Stimulated activated CD4-positive, alpha-beta T cell treated with anti-CD3 and anti-CD28 coated beads, Interleukin-2, amount 100 ng/mL, for 48 hours (primary cell): ENCODE measurements around the gene FSTL4.
A peak's percentile ranks its signal among the peaks of the same experiment; 100 is the strongest.

Experiments
- DNase-seq, 2 donors: peaks; one replicate each; pipeline ENCODE4 v3.0.0-alpha.2; 2020

Gene FSTL4

DNA sequence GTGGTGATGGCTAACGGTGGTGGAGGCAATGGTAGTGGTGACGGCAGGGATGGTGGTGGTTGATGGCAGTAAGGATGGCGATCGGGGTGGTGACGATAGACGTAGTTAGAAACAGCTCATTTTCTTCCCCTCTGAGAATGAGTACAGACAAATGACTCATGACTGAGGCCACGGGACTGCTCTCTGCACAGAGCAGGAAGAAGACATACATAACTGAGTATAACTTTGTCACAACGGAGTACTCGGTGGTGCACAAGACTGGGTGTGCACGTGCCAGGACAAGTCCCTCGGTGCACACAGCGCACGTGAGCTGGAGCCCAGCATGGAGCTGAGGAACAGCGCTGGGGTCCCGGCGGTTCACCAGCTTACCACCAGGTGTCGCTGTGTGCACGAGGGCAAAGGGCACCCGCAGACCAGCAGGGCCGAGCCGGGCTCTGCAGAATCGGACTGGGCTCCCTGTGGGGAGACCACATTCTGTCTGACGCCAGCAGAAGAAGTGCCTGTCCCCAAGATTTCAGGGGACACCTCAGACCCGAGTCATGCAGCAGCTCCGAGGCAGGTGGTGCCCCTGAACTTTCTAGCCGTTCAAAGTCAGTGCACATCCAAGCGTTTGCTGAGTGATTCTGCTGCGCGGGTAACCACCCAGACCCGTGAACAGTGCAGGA lies 188.6 kb downstream of the FSTL4 start:
- DNase-seq: peak; percentile 72 to 78

DNA sequence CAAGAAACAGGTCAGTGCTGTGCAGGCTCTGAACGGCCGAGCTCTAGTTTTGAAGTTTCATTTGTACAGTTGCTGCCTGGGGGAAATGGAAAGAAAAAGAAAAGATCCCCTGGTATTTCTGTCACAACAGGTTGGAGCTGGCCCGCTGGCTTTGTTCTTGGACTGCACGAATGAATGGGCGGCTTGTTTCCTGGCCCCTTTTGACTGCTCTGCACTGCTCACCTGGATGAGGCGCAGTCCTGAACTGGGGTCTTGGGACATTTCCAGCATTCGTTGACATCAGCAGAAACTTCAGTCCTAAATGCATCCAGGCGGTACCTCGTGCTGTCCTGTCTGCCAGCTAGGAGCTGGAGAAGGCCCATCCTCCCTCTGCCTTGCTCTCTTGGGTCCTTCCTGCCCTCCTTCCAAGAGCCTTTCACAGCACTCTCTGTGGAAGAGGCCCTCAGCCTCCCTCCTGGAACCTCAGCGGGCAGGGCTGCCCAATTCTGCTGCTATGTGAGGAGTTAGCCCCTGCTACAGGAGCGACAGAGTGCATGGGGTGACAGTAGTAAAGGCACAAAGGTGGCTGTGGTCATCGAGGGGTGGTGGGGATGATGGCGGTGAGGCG lies 189.2 kb downstream of the FSTL4 start:
- DNase-seq: no peak

DNA sequence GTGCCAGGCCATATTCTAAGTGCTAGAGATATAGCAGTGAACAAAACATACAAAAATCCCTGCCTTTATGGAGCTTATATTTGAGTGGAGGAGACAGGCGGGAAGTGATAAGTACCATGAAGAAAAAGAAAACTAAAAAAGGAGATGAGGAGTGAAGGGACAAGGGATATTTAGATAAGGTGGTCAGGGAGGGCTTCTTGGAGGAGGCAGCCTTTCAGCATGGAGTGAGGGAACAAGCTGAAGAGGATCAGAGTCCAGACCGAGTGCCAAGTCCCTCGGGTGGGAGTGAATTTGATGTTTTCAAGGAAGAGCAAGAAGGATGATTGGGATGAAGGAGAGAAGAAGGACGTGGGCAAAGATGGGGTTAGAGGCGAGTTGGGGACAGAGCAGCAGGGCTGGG lies 190.5 kb downstream of the FSTL4 start:
- DNase-seq: no peak

DNA sequence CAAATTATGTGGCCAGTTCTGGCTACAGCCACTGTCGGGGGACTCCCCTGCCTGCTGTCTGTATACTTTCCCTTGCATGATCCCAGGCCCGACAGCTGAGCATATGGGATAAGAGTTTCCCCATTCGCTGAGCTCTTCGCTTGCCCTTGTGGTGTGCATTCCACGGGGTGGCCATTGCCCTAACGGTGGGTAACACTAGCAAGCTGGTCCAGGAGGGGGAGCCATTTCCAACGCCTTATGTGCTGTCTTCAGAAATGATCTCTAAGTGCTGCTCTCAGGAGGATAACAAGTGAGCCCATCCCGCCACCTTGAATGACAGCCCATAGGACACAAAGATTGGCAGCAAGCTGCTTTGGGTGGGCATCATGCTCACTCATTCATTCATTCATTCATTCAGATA lies 190.9 kb downstream of the FSTL4 start:
- peak in 1 of 2 donors; percentile 15 for DNase-seq

DNA sequence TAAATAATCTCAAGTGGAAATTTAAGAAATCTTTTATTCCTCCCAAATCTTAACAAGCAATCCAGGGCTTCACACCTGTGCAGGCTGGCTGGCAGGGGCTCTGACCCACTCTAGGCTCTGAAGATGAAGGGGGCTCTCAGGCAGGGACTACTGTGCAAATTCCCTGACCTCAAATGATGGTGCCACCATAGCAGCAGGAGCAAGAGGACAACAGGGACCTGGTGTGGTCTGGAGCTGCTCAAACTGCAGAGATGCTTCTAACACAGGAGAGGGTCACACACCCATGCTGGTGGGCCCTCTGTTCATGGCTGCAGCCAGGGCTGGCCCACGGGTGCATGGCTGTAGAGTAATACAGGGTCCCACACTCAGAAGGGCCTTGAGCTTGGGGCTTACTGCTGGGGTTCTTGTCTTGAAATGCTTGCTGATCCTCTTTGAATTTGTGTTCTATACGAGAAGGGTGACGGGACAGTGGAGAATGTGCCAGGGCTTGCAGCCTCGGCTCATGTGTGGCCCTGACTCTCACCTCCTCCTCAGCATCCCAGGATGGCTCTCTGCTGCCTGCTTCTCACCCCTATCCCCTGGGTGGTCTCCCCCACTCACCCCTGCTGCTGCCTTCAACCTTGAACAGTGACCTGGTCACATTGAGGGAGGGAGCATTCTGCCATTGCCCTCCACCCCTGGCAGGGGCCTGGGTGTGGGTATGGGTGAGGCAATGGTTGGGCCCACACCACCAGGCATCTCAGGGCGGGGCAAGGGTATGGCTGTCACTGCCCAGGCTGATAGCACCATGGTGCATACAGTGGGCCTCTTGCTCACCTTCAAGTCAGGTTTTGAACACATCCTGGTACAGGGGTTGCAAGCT lies 191.7 kb downstream of the FSTL4 start:
- no peak for DNase-seq

DNA sequence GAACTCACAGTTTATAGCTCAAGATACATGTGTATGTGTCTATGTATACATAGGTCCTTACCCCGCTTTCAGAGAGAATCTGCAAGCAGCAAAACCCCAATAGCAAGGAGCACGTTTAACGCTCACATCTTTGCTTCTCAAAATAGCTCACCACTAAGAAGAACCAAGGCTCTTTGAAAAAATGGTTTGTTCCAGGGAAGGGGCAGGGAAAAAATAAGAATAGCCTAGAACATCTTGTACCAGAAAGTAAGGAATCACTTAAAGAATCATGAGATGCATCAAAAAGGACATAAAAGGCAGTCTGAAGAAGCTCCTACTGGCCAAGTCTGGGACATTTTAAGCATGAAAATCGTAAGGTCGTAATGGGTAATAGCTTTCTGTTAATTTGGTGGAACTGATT lies 196.4 kb downstream of the FSTL4 start:
- no peak for DNase-seq

DNA sequence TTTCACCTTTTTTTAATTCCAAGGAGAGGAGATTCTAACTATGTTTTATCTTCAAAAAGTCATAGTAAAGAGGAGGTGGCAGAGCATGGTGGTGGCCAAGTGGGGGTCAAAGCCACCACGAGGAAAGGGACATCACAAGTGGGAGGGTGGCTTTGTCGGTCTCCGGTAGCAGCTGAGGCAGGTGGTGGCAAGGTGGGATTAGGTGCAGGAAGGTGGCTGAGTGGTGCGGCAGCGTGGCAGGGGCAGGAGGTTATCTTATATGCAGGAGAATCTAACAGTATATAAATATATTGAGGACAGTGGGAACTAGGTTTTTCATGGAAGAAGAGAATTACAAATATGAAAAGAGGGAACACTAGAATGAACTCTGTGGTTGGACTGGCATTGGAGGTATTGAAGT lies 196.8 kb downstream of the FSTL4 start:
- no peak for DNase-seq

DNA sequence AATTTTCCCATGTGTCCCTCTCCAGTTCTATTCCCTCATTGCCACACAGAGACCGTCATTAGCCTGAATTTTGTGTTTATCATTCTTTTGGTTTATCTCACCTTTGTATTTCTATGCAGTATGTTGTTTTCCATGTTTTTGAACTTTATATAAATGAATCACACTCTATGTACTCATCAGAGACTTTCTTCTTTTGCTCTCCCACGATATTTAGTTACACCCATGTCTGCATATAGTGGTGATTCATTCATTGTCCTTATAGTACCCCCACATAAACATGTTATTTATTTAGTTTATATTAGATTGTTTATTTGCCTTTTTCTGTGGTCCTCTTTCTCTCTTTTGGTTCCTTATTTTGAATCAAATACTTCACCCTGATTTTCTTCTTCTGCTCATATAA lies 199.7 kb downstream of the FSTL4 start:
- DNase-seq: no peak

DNA sequence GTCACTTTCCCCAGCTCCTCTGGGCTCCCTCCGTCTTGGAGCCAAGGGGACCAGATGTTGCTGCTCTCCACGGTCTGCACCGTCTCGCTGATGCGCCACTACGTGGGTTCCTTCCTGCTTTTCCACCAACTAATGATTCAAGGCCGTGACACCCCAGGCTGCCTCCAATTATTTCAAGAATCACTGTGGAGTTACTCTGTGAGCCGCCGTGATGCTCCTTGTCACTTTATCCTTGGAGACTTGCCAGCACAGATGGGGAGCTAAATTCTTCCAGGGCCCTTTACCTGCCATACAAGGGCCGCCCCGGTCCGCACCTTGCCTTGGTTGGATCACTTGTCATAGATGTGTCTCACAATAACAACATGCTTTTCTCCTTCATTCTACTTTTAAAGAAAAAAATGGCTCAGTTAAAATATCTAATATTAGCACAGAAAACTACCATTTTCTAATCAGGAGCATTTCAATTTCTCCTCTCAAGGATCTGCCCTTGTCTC lies 202.0 kb downstream of the FSTL4 start:
- no peak for DNase-seq

DNA sequence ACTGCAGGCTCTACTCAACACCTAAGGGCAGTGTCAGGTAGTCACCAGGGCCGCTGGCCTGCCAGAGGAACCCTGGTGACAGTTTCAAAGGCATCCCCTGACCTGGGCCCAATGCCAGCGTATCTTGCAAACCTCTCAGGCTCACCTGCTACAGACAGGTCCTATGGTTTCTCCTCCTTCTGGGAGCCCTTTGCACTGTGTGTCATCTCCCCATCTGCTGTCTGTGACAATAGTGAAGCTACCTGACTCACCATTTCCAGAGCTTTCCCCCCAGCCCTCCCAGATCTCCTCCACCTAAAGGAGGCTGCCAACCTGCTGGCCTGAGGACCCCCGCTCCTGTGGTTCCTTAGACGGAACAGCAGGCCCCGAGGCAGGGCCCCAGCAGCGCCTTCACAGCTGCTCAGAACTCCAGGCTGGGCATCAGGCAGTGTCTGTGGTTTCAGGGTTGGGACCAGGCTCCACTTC lies 203.1 kb downstream of the FSTL4 start:
- no peak for DNase-seq

DNA sequence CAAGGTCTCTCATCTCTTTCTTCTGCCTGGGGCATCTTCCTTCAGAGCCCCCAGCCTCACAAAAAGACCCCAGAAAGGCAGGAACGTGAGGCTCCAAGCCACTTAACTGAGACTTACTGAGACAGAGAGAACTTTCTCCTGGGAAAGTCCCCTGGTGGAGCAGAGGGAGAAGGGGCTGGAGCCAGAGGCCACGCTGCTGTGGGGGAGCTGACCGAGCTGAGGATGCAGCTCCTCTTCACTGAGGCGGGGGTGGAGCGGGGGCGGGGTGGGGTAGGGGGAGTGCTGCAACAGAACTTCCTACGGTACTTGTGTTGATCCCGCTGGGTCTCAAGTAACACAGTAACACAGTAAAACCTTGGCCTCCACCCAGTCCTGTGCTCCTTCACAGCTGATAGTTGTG lies 204.0 kb downstream of the FSTL4 start:
- no peak for DNase-seq

DNA sequence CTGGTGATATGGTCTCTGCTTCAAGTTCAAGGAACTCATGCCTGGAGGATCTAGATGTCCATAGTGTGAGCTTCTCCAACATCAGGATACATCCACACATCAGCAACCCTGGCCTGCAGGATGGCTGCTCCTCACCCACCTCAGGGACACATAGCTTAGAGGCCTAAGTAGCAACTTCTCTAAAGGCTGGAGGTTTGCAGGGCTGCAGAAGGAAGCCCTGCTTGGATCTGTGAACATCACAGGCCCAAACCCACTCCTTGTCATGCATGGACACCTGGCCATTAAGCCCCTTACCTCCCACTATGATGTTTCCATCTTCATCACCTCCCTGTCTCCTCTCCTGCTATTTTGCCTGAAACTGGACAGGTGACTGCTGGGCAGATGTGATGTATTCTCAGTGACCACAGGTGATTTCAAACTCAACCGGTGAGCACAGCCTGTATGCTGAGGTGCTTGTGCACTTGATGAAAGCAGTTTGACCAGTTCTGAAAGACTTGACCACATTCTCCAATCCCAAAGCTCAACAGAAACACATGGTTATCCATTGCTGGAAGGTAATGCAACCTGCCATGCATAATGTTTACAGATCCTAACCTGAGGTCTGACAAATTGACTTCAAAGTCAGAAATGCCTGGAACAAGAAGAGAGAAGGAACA lies 205.2 kb downstream of the FSTL4 start:
- no peak for DNase-seq

DNA sequence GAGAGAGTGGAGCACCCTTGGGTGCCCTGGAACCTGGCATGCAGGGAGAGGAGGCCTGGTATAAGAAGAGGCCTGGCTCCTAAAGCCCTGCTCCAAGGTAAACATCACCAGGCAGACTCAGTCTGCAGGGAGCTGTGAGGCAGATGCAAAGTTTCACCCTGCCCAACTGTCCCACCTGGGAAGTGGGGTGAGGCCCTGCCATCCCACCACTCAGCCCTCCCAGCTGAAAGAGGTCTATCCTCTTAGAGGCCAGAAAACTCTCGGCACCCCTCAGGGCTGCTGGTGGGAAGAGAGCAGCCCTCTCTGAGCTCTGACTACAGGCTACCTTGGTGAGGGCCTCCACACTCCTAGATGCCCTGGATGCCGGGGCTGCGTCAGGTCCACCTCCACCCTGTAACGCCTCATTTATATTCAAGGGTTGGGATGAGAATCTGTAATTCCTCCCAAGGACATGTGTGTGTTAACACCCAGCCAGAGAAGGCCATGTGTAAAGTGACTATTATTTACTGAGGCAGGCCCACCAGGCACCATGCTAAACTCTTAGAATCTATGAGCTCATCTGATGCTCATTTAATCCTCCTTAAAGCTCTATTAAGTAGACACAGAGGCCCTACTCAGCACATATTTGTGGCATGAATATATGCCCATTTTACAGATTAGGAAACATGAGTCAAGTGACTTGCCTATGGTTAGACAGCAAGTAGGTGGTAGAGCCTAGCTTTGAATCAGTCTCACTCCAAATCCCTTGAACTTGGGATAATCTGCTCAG lies 205.9 kb downstream of the FSTL4 start:
- DNase-seq: no peak

DNA sequence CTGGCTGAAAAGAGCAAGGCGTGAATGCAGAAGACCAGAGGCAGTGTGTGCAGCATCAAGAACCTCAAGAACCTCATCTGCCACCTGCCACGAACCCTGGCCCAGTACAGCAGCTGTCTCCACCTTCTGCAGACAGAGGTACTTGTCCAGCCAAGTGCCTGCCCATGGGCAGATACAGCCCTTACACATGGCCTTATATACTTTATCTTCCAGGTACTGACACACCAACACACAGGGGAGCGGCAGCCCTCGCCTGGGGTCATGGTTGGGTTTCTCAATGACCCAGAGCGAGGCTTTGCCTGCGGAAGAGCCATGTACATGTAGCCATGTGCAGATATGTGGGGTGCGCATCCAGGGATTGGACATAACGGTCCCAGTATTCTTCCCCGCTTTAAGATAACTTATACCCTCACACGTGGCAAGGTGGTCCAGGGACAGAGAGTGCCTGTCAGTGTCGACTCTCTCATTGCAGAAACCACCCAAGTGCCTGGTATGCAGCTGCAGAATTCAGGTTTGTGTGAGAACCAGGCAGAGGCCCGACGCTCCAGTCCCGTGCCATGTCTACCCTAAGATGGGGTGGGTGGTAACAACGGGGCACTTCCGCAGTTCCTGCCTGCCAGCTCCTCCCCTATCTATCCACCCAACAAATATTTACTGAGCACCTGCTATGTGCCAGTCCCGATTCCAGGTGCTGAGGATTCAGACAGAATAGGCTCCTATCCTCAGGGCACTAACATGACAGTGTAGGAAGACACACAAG lies 206.9 kb downstream of the FSTL4 start:
- DNase-seq: no peak

DNA sequence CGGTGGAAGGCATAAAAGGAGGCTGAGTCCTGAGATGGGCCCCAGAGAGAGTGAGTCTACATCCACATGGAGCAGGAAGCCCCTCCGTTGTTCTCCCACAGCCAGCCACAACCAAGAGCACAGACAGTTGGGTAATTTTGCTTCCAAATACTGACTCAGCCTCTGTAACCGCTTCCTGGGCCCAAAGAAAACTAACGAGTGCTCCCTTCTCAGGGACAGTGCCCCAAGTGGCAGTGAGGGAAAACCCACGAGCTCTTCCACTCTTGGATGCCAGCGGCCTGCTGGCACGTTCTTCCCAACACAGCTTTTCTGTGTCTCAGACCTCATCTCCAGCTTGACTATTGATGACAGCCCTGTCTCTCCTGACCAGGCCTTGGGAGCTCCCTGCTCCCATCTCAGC lies 207.6 kb downstream of the FSTL4 start:
- no peak for DNase-seq

DNA sequence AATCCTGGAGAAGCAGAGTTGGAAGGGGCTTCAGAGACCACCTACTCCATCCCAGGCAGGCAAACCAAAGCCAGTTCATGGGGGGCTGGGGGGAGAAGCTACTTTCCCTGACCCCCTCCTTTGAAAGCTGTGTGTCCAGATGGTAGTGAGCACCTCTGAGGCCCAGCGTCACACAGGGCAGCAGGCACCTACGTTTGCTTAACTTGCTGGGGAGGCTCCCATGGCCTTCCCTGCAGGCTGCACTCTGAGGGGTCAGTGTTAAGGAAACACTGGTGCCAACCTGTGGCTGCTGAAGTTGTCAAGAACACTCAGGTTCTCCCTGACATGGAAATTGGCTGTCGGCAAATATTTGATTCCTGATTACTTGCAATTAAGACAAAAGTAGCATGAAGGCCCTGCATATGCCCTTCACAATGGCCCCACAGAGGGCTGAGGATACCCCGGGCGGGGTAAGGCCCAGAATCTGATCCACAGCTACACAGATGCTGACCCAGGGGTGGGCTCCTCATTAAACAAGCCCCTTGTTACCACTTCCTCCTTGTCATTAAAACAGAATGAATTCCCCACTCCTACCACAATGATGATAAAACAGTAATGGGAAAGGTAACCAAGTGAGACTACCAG lies 208.5 kb downstream of the FSTL4 start:
- DNase-seq: no peak

DNA sequence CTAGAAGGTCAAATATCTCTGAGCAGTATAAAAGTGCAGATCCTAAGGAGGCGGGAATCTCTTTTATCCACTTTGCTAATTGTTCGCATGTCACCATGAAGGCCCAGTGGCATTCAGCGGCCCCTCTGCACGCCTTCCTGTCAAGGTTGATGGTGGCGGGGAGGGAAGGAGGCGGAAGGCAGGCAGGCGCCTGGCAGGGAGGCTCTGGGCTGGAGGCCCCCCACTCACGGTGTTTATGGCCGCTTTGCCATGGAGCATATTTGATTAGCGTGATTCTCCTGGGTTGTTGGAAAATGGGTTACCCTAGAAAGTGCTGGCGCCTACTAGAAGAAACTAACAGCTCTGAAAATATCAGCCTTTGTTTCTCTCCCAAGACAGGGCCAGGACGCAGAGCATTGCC lies 209.6 kb downstream of the FSTL4 start:
- no peak for DNase-seq

DNA sequence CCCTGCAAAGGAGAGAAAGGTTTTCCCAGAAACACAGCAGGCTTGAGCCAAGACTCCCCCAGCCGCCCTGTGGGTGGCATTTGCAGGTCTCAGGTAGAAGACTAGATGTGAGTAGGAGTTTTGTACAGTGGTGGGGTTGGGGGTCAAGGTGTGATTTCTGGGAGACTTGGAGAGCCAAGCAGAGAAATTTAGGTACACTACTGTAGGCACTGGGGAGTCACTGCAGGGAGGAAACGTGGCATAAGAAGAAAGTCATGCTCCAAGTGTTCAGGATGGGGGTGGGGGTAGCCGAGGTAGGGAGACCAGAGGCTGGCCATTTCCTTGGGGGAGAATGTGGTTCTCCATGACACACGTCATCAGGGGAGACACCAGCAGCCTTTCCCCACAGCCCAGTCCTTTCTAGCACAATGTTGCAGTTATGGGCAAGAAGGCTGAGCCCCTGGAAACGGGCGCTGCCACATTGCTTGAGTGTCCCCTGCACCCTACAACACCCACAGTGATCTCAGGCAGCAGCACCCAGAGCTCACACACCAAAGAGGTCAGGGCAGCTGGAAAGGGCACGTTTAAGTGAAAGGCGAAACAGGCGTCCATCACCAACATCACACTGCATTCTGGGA lies 210.5 kb downstream of the FSTL4 start:
- DNase-seq: no peak

DNA sequence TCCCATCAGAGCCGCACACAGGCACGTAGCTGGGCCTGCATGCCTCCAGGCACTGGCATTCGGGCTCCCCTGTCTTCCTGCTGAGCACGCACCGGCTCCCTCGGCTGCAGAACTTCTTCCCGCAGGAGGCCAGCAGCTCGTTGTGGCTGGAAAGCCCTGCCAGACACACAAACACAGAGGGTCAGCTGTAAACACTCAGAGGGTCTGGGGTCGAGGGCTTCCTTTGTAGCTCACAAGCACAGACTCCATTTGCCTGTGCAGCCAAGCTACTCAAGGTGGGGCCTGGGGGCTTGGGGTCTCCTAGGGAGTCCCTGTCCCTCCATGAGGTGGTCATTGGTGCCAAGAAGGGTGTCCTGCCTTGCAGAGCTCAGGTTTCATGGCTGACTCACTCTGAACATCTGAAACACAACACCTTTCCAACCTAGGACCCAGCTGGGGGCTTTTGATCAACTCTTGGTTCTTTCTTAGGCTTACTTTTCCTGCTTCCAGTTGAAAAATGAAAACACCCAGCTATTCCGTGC lies 211.4 kb downstream of the FSTL4 start:
- DNase-seq: no peak

DNA sequence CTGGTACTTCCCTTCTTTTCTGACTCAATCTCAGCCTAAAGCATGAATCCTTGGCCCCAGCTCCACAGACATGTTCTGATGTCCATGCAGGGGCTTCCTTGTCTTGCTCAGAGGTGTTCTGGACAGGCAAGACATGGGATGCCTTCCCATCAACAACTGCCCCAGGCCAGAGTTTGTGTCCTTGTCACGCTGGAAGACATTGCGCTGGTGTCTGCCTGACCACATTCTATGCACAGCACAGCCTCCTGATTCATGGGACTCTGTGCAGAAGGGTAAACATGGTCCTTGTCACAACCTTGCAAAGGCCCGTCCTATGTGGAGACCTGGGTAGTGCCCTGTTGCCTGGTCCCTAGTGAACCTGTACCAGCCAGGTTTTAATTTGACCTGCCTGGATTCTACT lies 212.2 kb downstream of the FSTL4 start:
- no peak for DNase-seq
